HL-60/S4 (cell line): Measurements from ENCODE around the gene LRRC10.

Source experiments
- in situ Hi-C: fragments of 300-500 bp; cut with MboI; formaldehyde crosslinking; loops from 2 replicates; pipeline ENCODE4 v1.14.3; 2022; ENCODE audit warnings: low sequenced_read_pairs

The LRRC10 gene

GRCh38 chr12:69570545-69571399, 39.9 kb downstream of the LRRC10 start:
- in situ Hi-C loops: no loop called here

GRCh38 chr12:69570000-69570516, 40.6 kb downstream of the LRRC10 start:
- in situ Hi-C loops: no loop called here

- in situ Hi-C loops: no loop called here
These were observed 41.5 kb downstream of the LRRC10 start for GRCh38 chr12:69569236-69569635.

GRCh38 chr12:69566603-69567002, 44.1 kb downstream of the LRRC10 start:
- in situ Hi-C loops: no loop called here

GRCh38 chr12:69563166-69563762, 47.4 kb downstream of the LRRC10 start:
- in situ Hi-C loops: no loop called here
